PC-3 (cell line): ENCODE measurements around the gene TMEM259. TPM values are rescaled to one million over a fixed set of nuclear protein-coding genes. Genes with fewer than 3 reads are reported as not detected.

Experiments
- total RNA-seq: library from RNA; depleted of rRNA; stranded (reverse); fragments of >200 nt; gene quantifications from 2 replicates; pipeline ENCODE4 v1.2.3, GENCODE V29; 2014; rRNA removed

The TMEM259 gene
- total RNA-seq, 1 experiment from 2014 or later, result 136 TPM

Other genes with a start within 250 kb of the TMEM259 start
- 395 and 412 TPM in 2 replicates for gene PTBP1, start 223.7 kb downstream of the TMEM259 start, total RNA-seq
- gene PLPPR3, start 199.2 kb downstream of the TMEM259 start, total RNA-seq, result not detected in 2 replicates
- not detected in 2 replicates for gene AZU1, start 193.3 kb downstream of the TMEM259 start, total RNA-seq
- 0.29 and 0.40 TPM in 2 replicates for gene PRTN3, start 180.1 kb downstream of the TMEM259 start, total RNA-seq
- not detected in 2 replicates for gene ELANE, start 168.8 kb downstream of the TMEM259 start, total RNA-seq
- 22.4 and 38.0 TPM in 2 replicates for gene CFD, start 161.5 kb downstream of the TMEM259 start, total RNA-seq
- gene MED16, start 127.9 kb downstream of the TMEM259 start, total RNA-seq, result 25.9 and 41.6 TPM in 2 replicates
- not detected in 2 replicates for gene RNU6-9, start 127.6 kb downstream of the TMEM259 start, total RNA-seq
- 34.0 and 44.9 TPM in 2 replicates for gene R3HDM4, start 107.9 kb downstream of the TMEM259 start, total RNA-seq
- 1.2 and 3.9 TPM in 2 replicates for gene KISS1R, start 103.8 kb downstream of the TMEM259 start, total RNA-seq
- 5.6 and 13.9 TPM in 2 replicates for gene ARID3A, start 95.1 kb downstream of the TMEM259 start, total RNA-seq
- gene WDR18, start 36.8 kb downstream of the TMEM259 start, total RNA-seq, result 56.7 and 99.6 TPM in 2 replicates
- 0.63 and 0.69 TPM in 2 replicates for gene GRIN3B, start 20.7 kb downstream of the TMEM259 start, total RNA-seq
- gene RNU6-2, start 399 bp upstream of the TMEM259 start, total RNA-seq, result not detected in 2 replicates
- gene CNN2, start 5.5 kb upstream of the TMEM259 start, total RNA-seq, result 97.9 and 107 TPM in 2 replicates
- gene ABCA7, start 19.0 kb upstream of the TMEM259 start, total RNA-seq, result 27.3 and 31.3 TPM in 2 replicates
- 45.3 and 68.4 TPM in 2 replicates for gene ARHGAP45, start 46.0 kb upstream of the TMEM259 start, total RNA-seq
- gene POLR2E, start 74.3 kb upstream of the TMEM259 start, total RNA-seq, result 335 and 375 TPM in 2 replicates
- gene GPX4, start 82.9 kb upstream of the TMEM259 start, total RNA-seq, result 517 and 644 TPM in 2 replicates
- 62.4 and 75.0 TPM in 2 replicates for gene SBNO2, start 153.1 kb upstream of the TMEM259 start, total RNA-seq
- 82.4 and 93.0 TPM in 2 replicates for gene STK11, start 184.7 kb upstream of the TMEM259 start, total RNA-seq
- gene CBARP, start 216.9 kb upstream of the TMEM259 start, total RNA-seq, result 3.3 and 6.3 TPM in 2 replicates
- gene ATP5F1D, start 220.6 kb upstream of the TMEM259 start, total RNA-seq, result 102 and 187 TPM in 2 replicates
- gene MIDN, start 227.5 kb upstream of the TMEM259 start, total RNA-seq, result 17.3 and 41.8 TPM in 2 replicates
- gene CIRBP, start 248.2 kb upstream of the TMEM259 start, total RNA-seq, result 136 and 197 TPM in 2 replicates